Peyer's patch (tissue), 4 donors: ENCODE results near the gene SMPD1. TPM values are rescaled to one million over a fixed set of nuclear protein-coding genes. Genes with fewer than 3 reads are reported as not detected.

Experiments used
- DNase-seq, 3 donors: peaks; one replicate each; pipeline ENCODE4 v3.0.0-alpha.2; 2017 to 2019
- H3K27ac ChIP-seq, 4 donors: fragments of 200-600 bp; sonication (generic); one replicate each; pipeline ENCODE4 v1.5.1; 2016 to 2019
- H3K27me3 ChIP-seq, 2 donors: fragments of 200-600 bp; sonication (generic); one replicate each; pipeline ENCODE4 v1.5.1; 2019
- H3K36me3 ChIP-seq, 3 donors: fragments of 200-600 bp; sonication (generic); one replicate each; pipeline ENCODE4 v1.5.1; 2016 to 2019
- H3K4me1 ChIP-seq, 4 donors: fragments of 200-600 bp; sonication (generic); one replicate each; pipeline ENCODE4 v1.5.1; 2016 to 2019
- H3K4me3 ChIP-seq, 4 donors: fragments of 200-600 bp; sonication (generic); 1 replicate in 3 of 4; 2 replicates in 1 of 4; pipeline ENCODE4 v1.5.1; 2016 to 2019; ENCODE audit warnings: mild to moderate bottlenecking in 1 of 4
- H3K9me3 ChIP-seq, 4 donors: fragments of 200-600 bp; sonication (generic); one replicate each; pipeline ENCODE4 v1.5.1; 2016 to 2019; ENCODE audit warnings: mild to moderate bottlenecking in 1 of 4
- CTCF ChIP-seq, 6 experiments: fragments of 450-650 bp in 4 of 6; fragments of 200-600 bp in 2 of 6; sonication (generic) in 1 of 6; IDR thresholded peaks; one replicate each; pipeline ENCODE4 v1.5.1; 2017 to 2019; ENCODE audit warnings: antibody characterized with exemption in 6 of 6, mild to moderate bottlenecking in 3 of 6, moderate library complexity in 1 of 6
- POLR2A ChIP-seq, 2 donors: fragments of 450-650 bp; IDR thresholded peaks; one replicate each; pipeline ENCODE4 v1.5.1; 2017; ENCODE audit warnings: antibody characterized with exemption in 2 of 2, mild to moderate bottlenecking in 2 of 2, moderate library complexity in 2 of 2
- total RNA-seq, 4 donors: library from RNA; depleted of rRNA; stranded (reverse); fragments of >200 nt; gene quantifications; one replicate each; pipeline ENCODE4 v1.1.0, GENCODE V29; 2016

Gene SMPD1
- total RNA-seq, 4 donors from 2014 or later, result 11.6 to 78.3 (median 55.7) TPM

DNA sequence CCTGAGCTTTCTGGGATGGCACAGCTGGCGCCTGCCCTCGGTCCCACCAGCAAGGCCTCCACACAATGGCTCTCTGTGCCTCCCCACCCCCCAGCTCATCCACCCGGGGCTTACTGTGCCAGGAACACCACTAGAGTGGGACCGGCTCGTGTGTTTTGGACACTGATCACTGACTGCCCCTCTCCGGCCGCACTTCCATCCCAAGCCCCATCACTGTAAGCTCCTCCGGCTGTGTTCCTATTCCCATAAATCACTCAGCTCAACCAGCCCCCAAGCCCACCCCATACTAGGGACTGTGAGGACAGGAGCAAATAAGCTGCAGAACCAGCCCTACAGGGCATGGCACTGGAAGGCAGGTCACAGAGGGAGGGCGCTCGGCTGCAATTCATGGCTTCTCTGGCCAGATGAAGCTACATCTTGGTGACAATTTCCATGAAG is 21.3 kb downstream of the SMPD1 start:
- H3K4me3 ChIP-seq, result no peak overlapping the region
- peak in 1 of 3 donors; percentile 40 for DNase-seq
- TF ChIP-seq POLR2A (IDR thresholded peaks at IDR 0.05), result no peak
- no peak for TF ChIP-seq CTCF (IDR thresholded peaks at IDR 0.05)

GRCh38 chr11:6413791-6414201 is 23.5 kb downstream of the SMPD1 start:
- H3K9me3 ChIP-seq, result no peaks in the 10 kb centered on the region
- no peaks in the 10 kb centered on the region for H3K36me3 ChIP-seq
- no peaks in the 10 kb centered on the region for H3K27me3 ChIP-seq
- no peak for DNase-seq
- TF ChIP-seq POLR2A (IDR thresholded peaks at IDR 0.05) (no peak), CTCF (IDR thresholded peaks at IDR 0.05) (no peak)
- no peak overlapping the region for H3K4me3 ChIP-seq
- H3K4me1 ChIP-seq, result peaks cover 0 to 16% (median 2%) of the 10 kb centered on the region in 4 donors
- H3K27ac ChIP-seq, result peak overlapping the region in 1 of 4 donors; percentile 21

More for the DNA sequence above, 21.3 kb downstream of the SMPD1 start:
- no peak overlapping the region for H3K27ac ChIP-seq
- H3K4me1 ChIP-seq, result peaks cover 0 to 4% (median 0%) of the 10 kb centered on the region in 4 donors
- no peaks in the 10 kb centered on the region for H3K36me3 ChIP-seq
- no peaks in the 10 kb centered on the region for H3K9me3 ChIP-seq
- no peaks in the 10 kb centered on the region for H3K27me3 ChIP-seq

- Histone ChIP-seq H3K4me1 (peaks cover 0 to 20% (median 4%) of the 10 kb centered on the region in 4 donors), H3K36me3 (no peaks in the 10 kb centered on the region), H3K9me3 (no peaks in the 10 kb centered on the region), H3K27me3 (no peaks in the 10 kb centered on the region), H3K4me3 (no peak overlapping the region), H3K27ac (peak overlapping the region in 1 of 4 donors; percentile 21)
- DNase-seq, result no peak
- TF ChIP-seq CTCF (IDR thresholded peaks at IDR 0.05), result no peak
- no peak for TF ChIP-seq POLR2A (IDR thresholded peaks at IDR 0.05)
Measured at GRCh38 chr11:6414874-6415328, 24.6 kb downstream of the SMPD1 start.

DNA sequence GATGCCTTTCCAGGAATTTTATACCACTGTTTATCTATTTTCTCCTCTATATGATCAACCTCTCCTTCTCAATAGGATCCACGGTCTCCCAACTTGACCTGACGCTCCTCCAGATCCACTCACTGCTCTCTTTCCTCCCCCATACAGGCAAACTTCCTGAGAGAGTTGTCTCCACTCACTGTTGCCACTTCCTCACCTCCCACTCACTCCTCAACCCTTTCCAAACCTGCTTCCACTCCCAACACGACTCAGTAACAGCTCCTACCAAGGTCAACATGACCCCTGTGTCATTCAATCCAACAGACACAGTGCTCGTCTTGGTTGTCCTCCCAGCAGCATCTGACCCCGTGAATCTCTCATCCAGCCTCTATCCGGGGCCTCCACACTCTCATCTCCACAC is 25.5 kb downstream of the SMPD1 start:
- DNase-seq, result no peak
- Histone ChIP-seq H3K4me1 (peaks cover 0 to 22% (median 4%) of the 10 kb centered on the region in 4 donors), H3K27ac (no peak overlapping the region), H3K27me3 (no peaks in the 10 kb centered on the region), H3K4me3 (no peak overlapping the region), H3K36me3 (no peaks in the 10 kb centered on the region), H3K9me3 (no peaks in the 10 kb centered on the region)
- TF ChIP-seq CTCF (IDR thresholded peaks at IDR 0.05) (no peak), POLR2A (IDR thresholded peaks at IDR 0.05) (no peak)

DNA sequence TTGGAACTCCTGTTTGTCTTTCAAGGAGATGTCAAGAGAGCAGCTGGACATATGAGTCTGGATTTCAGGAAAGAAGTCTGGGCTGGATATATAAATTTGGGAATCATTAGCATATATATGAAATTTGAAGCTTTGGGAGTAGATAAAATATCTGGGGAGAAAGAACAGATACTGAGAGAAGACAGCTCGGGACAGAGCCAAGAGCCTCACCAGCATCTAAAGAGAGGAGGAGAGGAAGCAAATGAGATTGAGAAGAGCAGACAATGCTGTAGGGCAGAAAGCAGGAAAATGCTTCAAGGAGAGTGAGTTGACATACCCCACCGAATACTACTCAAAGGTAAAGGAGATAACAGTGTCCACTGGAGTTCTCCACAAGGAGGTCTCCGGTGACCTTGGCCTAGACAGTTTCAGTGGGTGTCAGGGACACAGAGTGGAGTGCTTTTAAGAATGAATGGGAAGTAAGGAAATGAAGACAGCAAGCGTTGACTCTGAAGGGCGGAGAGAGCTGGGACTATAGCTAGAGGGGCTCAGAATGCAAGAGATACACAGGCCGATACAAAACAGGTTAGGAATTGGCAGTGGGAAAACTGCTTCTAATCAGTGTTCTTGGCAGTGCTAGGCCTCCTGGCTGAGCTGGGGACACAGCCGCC is 27.8 kb downstream of the SMPD1 start:
- H3K4me3 ChIP-seq, result peak overlapping the region; percentile 85 to 99 (median 97)
- DNase-seq, result no peak

More for the DNA sequence above, 27.8 kb downstream of the SMPD1 start:
- no peaks in the 10 kb centered on the region for H3K27me3 ChIP-seq
- no peaks in the 10 kb centered on the region for H3K9me3 ChIP-seq
- TF ChIP-seq POLR2A (IDR thresholded peaks at IDR 0.05), result no peak
- TF ChIP-seq CTCF (IDR thresholded peaks at IDR 0.05), result no peak
- peak overlapping the region; percentile 80 to 91 (median 87) for H3K27ac ChIP-seq
- H3K4me1 ChIP-seq, result peaks cover 0 to 22% (median 2%) of the 10 kb centered on the region in 4 donors
- H3K36me3 ChIP-seq, result no peaks in the 10 kb centered on the region
